ENCODE measurements around the gene LARGE1.

Gene LARGE1

GRCh38 chr22:33555814-33556522 is 364.3 kb downstream of the LARGE1 start:
- H3K27ac ChIP-seq: no peak overlapping the region
- no peak for DNase-seq (ENCODE audit: low read depth, low spot score)

DNA sequence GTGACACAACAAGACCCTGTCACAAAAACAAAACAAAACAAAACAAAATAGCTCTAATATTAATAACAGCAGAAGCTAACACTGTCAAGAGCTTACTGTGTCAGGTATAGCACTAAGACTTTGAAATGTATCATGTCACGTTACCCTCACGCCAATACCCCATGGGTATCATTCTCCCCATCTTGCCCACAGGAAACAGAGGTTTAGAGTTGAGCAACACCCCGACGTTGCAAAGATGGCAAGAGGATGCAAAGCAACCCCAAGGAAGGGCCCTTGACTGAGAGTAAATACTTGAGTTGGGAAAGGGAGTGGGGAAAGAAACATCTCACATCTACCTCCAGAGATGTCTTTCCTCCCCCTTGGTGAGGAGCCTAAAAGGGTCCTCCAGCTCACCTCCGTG is 366.8 kb downstream of the LARGE1 start:
- DNase-seq (ENCODE audit: low read depth, low spot score): no peak
- no peak overlapping the region for H3K27ac ChIP-seq

- no peak overlapping the region for H3K27ac ChIP-seq
- DNase-seq (ENCODE audit: low read depth, low spot score): no peak
These were observed 375.6 kb downstream of the LARGE1 start for GRCh38 chr22:33544707-33545106.

DNA sequence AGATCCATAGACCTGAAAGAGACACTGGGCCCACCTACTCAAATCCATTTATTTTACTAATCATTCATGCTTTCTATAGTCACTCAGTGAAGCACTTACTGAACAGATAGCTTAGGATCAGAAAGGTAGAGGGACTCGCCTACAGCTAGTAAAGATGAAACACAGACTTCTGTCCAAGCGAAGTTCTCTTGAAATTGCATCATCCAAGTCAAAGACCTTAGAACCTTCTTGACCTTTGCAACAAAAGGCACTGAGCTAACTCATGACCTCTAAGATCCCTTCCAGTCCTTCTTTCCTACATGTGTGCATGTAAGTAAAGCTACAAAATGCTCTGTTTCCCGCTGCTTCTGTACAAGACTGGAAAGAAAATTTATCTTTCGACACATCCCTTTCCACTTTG is 377.6 kb downstream of the LARGE1 start:
- H3K27ac ChIP-seq: no peak overlapping the region
- DNase-seq (ENCODE audit: low read depth, low spot score): no peak

- no peak overlapping the region for H3K27ac ChIP-seq
- DNase-seq (ENCODE audit: low read depth, low spot score): no peak
These were observed 378.1 kb downstream of the LARGE1 start for GRCh38 chr22:33542153-33542552.

GRCh38 chr22:33539902-33540751 is 380.1 kb downstream of the LARGE1 start:
- no peak overlapping the region for H3K27ac ChIP-seq
- DNase-seq (ENCODE audit: low read depth, low spot score): no peak

DNA sequence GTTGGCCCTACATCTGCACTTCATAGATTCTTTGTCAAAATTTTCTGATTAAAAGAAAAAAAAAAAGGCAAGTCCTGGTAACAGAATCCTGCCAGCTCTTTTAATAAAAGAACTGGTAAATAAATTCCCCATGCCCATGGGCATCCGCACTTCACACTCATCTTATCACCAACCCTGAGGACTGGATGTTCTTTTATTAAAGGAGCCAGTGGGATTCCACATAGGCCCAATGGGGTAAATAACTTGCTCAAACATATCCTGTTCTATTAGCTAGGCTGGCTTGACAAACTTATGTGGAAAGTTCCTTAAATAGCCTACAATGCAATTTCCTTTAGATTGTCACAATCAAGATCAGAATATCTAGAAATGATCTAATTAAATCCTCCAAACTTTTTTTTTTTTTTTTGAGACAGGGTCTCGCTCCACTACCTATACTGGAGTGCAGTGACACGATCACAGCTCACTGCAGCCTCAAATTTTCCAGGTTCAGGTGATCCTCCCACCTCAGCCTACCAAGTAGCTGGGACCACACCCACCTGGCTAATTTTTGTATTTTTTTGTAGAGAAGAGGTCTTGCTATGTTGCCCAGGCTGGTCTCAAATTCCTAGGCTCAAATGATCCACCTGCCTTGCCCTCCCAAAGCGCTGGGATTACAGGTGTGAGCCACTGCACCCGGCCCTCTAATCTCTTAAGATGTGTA is 380.9 kb downstream of the LARGE1 start:
- no peak overlapping the region for H3K27ac ChIP-seq
- no peak for DNase-seq (ENCODE audit: low read depth, low spot score)

GRCh38 chr22:33538277-33538885 is 381.9 kb downstream of the LARGE1 start:
- DNase-seq (ENCODE audit: low read depth, low spot score): no peak
- no peak overlapping the region for H3K27ac ChIP-seq

DNA sequence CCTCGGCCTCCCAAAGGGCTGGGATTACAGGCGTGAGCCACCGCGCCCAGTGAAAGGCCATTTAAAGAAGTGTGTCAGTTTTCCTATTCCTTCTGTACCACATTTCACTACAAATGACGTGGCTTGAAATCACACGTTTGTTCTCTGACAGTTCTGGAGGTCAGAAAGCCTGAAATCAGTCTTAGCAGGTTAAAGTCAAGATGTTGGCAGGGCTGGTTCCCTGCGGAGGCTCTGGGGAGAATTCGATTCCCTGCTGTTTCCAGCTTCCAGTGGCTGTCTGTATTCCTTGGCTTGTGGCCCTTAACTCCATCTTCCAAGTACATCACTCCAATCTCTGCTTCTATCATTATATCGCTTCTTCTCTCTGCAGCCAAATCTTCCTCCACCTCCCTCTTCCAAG is 383.2 kb downstream of the LARGE1 start:
- no peak overlapping the region for H3K27ac ChIP-seq
- no peak for DNase-seq (ENCODE audit: low read depth, low spot score)

GRCh38 chr22:33535937-33536875 is 384.1 kb downstream of the LARGE1 start:
- H3K27ac ChIP-seq: no peak overlapping the region
- DNase-seq (ENCODE audit: low read depth, low spot score): no peak

GRCh38 chr22:33529424-33530113 is 390.7 kb downstream of the LARGE1 start:
- no peak for DNase-seq (ENCODE audit: low read depth, low spot score)
- no peak overlapping the region for H3K27ac ChIP-seq

GRCh38 chr22:33528183-33528582 is 392.1 kb downstream of the LARGE1 start:
- DNase-seq (ENCODE audit: low read depth, low spot score): no peak
- no peak overlapping the region for H3K27ac ChIP-seq

- DNase-seq (ENCODE audit: low read depth, low spot score): no peak
These were observed 393.7 kb downstream of the LARGE1 start for GRCh38 chr22:33526434-33527107.

GRCh38 chr22:33524511-33525260 is 395.6 kb downstream of the LARGE1 start:
- H3K27ac ChIP-seq: no peak overlapping the region
- DNase-seq (ENCODE audit: low read depth, low spot score): no peak

More at GRCh38 chr22:33526434-33527107, 393.7 kb downstream of the LARGE1 start:
- H3K27ac ChIP-seq: no peak overlapping the region

- H3K27ac ChIP-seq: no peak overlapping the region
- DNase-seq (ENCODE audit: low read depth, low spot score): no peak
These were observed 398.2 kb downstream of the LARGE1 start for GRCh38 chr22:33521879-33522665.

DNA sequence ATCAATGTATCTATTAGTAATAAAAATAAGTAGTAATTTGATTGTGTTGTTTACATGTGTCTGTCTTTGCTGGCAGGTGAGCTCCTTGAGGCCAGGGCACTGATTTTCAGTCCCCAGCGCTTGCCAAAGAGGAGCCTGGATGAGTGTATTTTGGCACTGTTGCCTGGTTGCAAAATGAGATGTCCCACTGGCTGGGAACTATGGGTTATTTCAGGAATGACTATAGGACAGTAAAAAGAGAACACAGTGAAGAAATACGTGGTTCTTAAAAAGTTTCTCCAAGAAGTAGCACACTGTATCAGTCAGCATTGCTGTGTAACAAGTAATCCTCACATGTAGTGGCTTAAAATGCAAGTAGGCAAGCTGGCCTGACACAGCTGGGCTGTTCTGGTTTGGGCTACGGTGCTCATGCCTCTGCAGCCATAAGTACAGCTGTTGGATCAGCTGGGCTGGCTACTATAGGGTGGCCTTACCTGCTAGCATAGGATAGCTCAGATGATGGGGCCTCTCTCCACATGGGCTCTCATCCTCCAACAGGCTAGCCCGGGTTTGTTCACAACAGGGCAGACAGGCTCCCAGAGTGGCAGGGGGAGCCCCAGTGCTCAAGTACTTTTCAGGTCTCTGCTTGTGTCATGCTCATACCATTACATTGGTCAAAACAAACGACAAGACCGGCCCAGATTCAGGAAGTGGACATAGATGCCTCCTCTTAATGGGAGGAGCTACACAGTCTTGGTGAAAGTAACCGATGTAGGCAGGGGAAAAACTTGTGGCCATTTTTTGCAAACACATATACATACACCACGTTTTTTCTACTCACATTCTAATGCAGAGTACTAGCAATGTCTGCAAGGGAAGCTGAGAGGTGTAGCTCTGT is 399.1 kb downstream of the LARGE1 start:
- no peak overlapping the region for H3K27ac ChIP-seq
- no peak for DNase-seq (ENCODE audit: low read depth, low spot score)

Data from epithelial cell of prostate (primary cell).